ENCODE data around the gene PTGDR.

The PTGDR gene

GRCh38 chr14:52267501-52268278 lies at the start of gene PTGDR:
Gene PTGDR (plus strand): TSS chr14:52267698. CDS start chr14:52267815, 117 bp downstream.
- DNase-seq (ENCODE audit: low spot score), result no peak
- no peak for TF ChIP-seq CTCF (IDR thresholded peaks at IDR 0.05; ENCODE audit: extremely low read depth, insufficient read depth, missing control alignments)
- in situ Hi-C loops (cut with MboI; ENCODE audit: low pct_unique_long_range_greater_than_20kb, low sequenced_read_pairs, unreplicated experiment), result no loop called here

- in situ Hi-C loops (cut with MboI; ENCODE audit: low pct_unique_long_range_greater_than_20kb, low sequenced_read_pairs, unreplicated experiment), result no loop called here
- no peak for TF ChIP-seq CTCF (IDR thresholded peaks at IDR 0.05; ENCODE audit: extremely low read depth, insufficient read depth, missing control alignments)
- DNase-seq (ENCODE audit: low spot score), result no peak
Measured at GRCh38 chr14:52219488-52220084, 47.9 kb upstream of the PTGDR start.

GRCh38 chr14:52220924-52221811 lies 46.3 kb upstream of the PTGDR start:
- in situ Hi-C loops (cut with MboI; ENCODE audit: low pct_unique_long_range_greater_than_20kb, low sequenced_read_pairs, unreplicated experiment), result no loop called here
- TF ChIP-seq CTCF (IDR thresholded peaks at IDR 0.05; ENCODE audit: extremely low read depth, insufficient read depth, missing control alignments), result no peak
- peak; percentile 11 for DNase-seq (ENCODE audit: low spot score)

GRCh38 chr14:52222901-52223300 lies 44.6 kb upstream of the PTGDR start:
- no peak for TF ChIP-seq CTCF (IDR thresholded peaks at IDR 0.05; ENCODE audit: extremely low read depth, insufficient read depth, missing control alignments)
- in situ Hi-C loops (cut with MboI; ENCODE audit: low pct_unique_long_range_greater_than_20kb, low sequenced_read_pairs, unreplicated experiment), result no loop called here

GRCh38 chr14:52227619-52228222 lies 39.8 kb upstream of the PTGDR start:
- no peak for TF ChIP-seq CTCF (IDR thresholded peaks at IDR 0.05; ENCODE audit: extremely low read depth, insufficient read depth, missing control alignments)
- in situ Hi-C loops (cut with MboI; ENCODE audit: low pct_unique_long_range_greater_than_20kb, low sequenced_read_pairs, unreplicated experiment), result no loop called here
- no peak for DNase-seq (ENCODE audit: low spot score)

More at GRCh38 chr14:52222901-52223300, 44.6 kb upstream of the PTGDR start:
- no peak for DNase-seq (ENCODE audit: low spot score)

GRCh38 chr14:52233693-52234092 lies 33.8 kb upstream of the PTGDR start:
- no peak for DNase-seq (ENCODE audit: low spot score)
- in situ Hi-C loops (cut with MboI; ENCODE audit: low pct_unique_long_range_greater_than_20kb, low sequenced_read_pairs, unreplicated experiment), result no loop called here
- TF ChIP-seq CTCF (IDR thresholded peaks at IDR 0.05; ENCODE audit: extremely low read depth, insufficient read depth, missing control alignments), result no peak
